22Rv1 (cell line): Measurements from ENCODE around the gene PIK3C2B.

Experiments used
- CTCF ChIP-seq: fragments of 450-650 bp; IDR thresholded peaks from 2 replicates; pipeline ENCODE4 v1.5.1; 2017; ENCODE audit warnings: mild to moderate bottlenecking
- ZFX ChIP-seq: fragments of 450-650 bp; IDR thresholded peaks from 2 replicates; pipeline ENCODE4 v1.6.1; 2017; ENCODE audit warnings: antibody characterized with exemption, borderline replicate concordance

- TF ChIP-seq CTCF (no peak), ZFX (no peak)
Observed at GRCh38 chr1:204447190-204447589, 47.4 kb downstream of the PIK3C2B start.
